GM12892 (cell line): ENCODE data around the gene ASCC3.

ENCODE experiments used
- POLR2A ChIP-seq: IDR thresholded peaks from 2 replicates; pipeline ENCODE4 v1.6.1; 2011; ENCODE audit warnings: low read depth, low read length, control low read depth
- POLR2AphosphoS5 ChIP-seq: IDR thresholded peaks from 2 replicates; pipeline ENCODE4 v1.6.1; 2011; ENCODE audit warnings: low read depth, low read length, control low read depth

- TF ChIP-seq POLR2A: no peak
- no peak for TF ChIP-seq POLR2AphosphoS5
Observed at GRCh38 chr6:100465701-100466409, 415.3 kb downstream of the ASCC3 start.
